ENCODE data around the gene CACUL1.
"Not testable (repeated sequence)": the region's sequence is repeated elsewhere in the genome, so short reads cannot be mapped to it uniquely, and the experiment has no call there.

CACUL1 gene

GRCh38 chr10:118754229-118754555 is 578 bp downstream of the CACUL1 start:
- no peak for TF ChIP-seq CTCF (IDR thresholded peaks at IDR 0.05; ENCODE audit: insufficient read depth, low read depth, low read length, missing control alignments)
- DNase-seq (ENCODE audit: low read depth), result peak; percentile 41
- H3K4me3 ChIP-seq (ENCODE audit: low read length), result peak overlapping the region; percentile 92

DNA sequence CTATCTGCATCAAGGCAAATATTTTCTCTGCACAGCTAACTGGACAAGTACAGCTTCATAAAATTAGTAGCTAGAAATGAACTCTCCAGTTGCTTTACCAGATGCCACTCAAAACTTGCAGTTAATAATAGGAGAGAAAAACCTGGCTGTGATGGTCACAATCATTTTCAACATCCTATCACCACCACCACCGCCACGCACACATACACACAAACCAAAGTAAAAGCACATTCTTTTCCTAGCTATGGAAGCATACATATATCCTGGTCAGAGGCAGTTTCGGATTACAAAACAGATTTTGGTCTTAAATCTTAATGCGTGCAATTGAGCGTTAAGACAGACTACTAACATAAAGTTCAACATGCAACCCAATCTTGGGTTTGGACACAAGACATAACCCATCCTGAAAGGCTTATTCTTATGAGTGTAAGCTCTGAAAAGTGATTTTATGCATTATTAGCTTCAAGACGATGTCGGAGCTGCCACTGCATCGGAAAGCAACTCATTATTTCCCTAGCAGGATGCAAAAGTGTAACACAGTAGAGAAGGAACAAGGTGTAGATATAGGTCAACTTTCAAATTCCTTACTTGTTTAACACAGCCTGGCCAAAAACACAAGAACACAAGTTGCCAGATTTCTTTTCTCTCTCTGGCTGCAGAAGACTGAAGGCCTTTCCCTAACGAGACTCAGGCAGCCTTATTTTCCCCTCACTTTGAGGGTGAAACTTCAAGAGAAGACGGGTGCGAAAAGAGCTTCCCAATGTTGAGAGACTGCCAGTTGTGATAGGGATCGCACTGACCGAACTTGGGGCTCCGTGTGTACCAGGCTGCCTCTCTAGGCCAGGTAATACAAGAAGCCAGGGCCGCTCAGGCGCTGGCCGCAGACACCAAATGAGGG is 1.2 kb downstream of the CACUL1 start:
- H3K4me3 ChIP-seq (ENCODE audit: low read length), result peak overlapping the region; percentile 92
- TF ChIP-seq CTCF (IDR thresholded peaks at IDR 0.05; ENCODE audit: insufficient read depth, low read depth, low read length, missing control alignments), result no peak
- peak; percentile 50 for DNase-seq (ENCODE audit: low read depth)

DNA sequence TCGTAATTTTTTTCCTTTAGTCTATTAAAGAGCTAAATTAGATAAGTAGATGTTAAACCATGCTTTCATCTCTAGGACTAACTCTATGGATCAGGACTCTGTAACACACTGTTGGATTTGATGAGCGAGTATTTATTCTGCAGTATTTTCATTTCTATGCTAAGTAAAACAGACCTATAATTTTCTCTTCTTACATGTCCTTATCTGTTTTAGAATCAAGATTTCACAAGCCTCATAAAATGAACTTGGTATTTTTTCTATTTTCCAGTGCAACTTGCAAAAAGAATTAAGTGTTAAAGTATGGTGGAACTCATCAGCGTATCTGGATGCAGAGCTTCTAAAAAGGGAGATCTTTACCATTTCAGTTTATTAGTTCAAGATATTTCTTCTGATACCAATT is 2.4 kb downstream of the CACUL1 start:
- no peak for TF ChIP-seq CTCF (IDR thresholded peaks at IDR 0.05; ENCODE audit: insufficient read depth, low read depth, low read length, missing control alignments)
- DNase-seq (ENCODE audit: low read depth), result no peak
- H3K4me3 ChIP-seq (ENCODE audit: low read length), result no peak overlapping the region

DNA sequence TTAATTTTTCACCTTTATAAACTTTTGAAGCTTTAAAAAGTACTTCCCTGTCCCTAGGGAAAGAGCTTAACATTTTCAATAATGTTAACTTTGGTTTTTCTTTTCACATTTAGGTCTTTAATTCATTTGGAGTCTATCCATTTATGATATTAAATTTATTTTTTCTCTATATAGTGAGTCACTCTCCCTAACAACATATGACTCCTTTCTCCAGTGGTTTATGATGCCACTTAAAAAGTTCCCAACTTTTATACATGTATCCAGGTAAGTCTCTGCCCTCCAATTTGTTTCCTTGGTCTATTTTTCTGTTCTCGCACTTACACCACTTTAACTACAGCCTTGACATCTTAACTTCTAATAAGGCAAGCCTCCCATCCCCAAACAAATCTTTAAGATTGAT is 3.5 kb downstream of the CACUL1 start:
- no peak for TF ChIP-seq CTCF (IDR thresholded peaks at IDR 0.05; ENCODE audit: insufficient read depth, low read depth, low read length, missing control alignments)
- no peak overlapping the region for H3K4me3 ChIP-seq (ENCODE audit: low read length)
- no peak for DNase-seq (ENCODE audit: low read depth)

DNA sequence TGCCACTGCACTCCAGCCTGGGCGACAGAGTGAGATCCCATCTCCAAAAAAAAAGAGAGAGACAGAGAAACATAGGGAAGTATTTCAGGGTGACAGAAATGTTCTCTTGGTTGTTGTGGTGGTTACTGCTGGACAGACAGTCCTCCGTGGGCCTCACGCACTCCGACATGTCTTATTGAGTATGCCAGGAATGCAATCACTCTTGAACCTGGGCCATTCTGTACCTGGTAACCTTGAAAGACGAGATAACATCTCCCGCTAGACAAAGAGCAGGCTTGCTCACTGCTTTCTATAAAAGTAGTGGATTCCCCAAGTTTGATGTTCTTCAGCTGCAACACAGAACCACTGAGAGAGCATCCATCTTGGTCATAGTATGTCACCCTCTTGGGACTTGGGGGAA is 6.7 kb downstream of the CACUL1 start:
- TF ChIP-seq CTCF (IDR thresholded peaks at IDR 0.05; ENCODE audit: insufficient read depth, low read depth, low read length, missing control alignments), result no peak
- no peak for DNase-seq (ENCODE audit: low read depth)
- H3K4me3 ChIP-seq (ENCODE audit: low read length), result no peak overlapping the region

- no peak for TF ChIP-seq CTCF (IDR thresholded peaks at IDR 0.05; ENCODE audit: insufficient read depth, low read depth, low read length, missing control alignments)
- H3K4me3 ChIP-seq (ENCODE audit: low read length), result no peak overlapping the region
- no peak for DNase-seq (ENCODE audit: low read depth)
Observed at GRCh38 chr10:118746246-118746645, 8.5 kb downstream of the CACUL1 start.

- H3K4me3 ChIP-seq (ENCODE audit: low read length), result no peak overlapping the region
- DNase-seq (ENCODE audit: low read depth), result peak; percentile 30
- no peak for TF ChIP-seq CTCF (IDR thresholded peaks at IDR 0.05; ENCODE audit: insufficient read depth, low read depth, low read length, missing control alignments)
Observed at GRCh38 chr10:118745056-118745455, 9.7 kb downstream of the CACUL1 start.

DNA sequence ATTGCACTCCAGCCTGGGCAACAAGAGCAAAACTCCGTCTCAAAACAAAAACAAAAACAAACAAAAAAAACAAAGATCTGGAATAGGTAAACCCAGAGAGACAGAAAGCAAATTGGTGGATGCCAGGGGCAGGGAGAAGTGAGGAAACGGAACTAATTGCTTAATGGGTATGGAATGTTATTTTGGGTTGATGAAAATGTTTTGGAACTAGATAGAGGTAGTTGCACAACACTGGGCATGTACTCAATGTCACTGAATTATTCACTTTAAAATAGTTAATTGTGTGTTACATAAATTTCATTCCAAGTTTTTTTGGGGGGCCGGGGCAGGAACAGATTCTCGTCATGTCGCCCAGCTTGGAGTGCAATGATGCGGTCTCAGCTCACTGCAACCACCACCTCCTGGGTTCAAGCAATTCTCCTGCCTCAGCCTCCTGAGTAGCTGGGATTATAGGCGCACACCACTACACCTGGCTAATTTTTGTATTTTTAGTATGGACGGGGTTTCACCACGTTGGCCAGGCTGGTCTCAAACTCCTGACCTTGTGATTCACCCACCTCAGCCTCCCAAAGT is 10.3 kb downstream of the CACUL1 start:
- H3K4me3 ChIP-seq (ENCODE audit: low read length), result not testable (repeated sequence)

More for the DNA sequence above, 10.3 kb downstream of the CACUL1 start:
- DNase-seq (ENCODE audit: low read depth), result peak; percentile 43

Measured in epithelial cell of esophagus (primary cell).